ENCODE measurements around the gene PPFIA3.

Gene PPFIA3

GRCh38 chr19:49085020-49085867 is 34.1 kb upstream of the PPFIA3 start, which contains the start of gene SNRNP70:
TSS of gene SNRNP70 (plus strand) at chr19:49085451. CDS start at chr19:49086415, 964 bp downstream.
- 0% methylated on average over 89 of the region's 89 CpGs for WGBS, 2 experiments
- Histone ChIP-seq H3K4me1 (ENCODE audit: control insufficient read depth, insufficient read depth, low read length) (peaks cover 4% of the 10 kb centered on the region), H3K27me3 (ENCODE audit: control insufficient read depth, insufficient read depth, low read length, poor library complexity, severe bottlenecking) (peaks cover 9% of the 10 kb centered on the region), H3K36me3 (ENCODE audit: control insufficient read depth, insufficient read depth, low read length) (peaks cover 27% of the 10 kb centered on the region), H3K27ac (ENCODE audit: insufficient read depth, low read depth, low read length, poor library complexity, severe bottlenecking) (peak within 1 kb of the TSS; percentile 66), H3K9me3 (ENCODE audit: control insufficient read depth, low read length) (no peaks in the 10 kb centered on the region), H3K4me3 (ENCODE audit: insufficient read depth, low read depth, low read length) (peak within 1 kb of the TSS; percentile 62)

- peaks cover 5% of the 10 kb centered on the region for H3K27me3 ChIP-seq (ENCODE audit: control insufficient read depth, insufficient read depth, low read length, poor library complexity, severe bottlenecking)
Measured at GRCh38 chr19:49085868-49086232, 33.5 kb upstream of the PPFIA3 start.

GRCh38 chr19:49086296-49086695 is 33.0 kb upstream of the PPFIA3 start:
- no peaks in the 10 kb centered on the region for H3K9me3 ChIP-seq (ENCODE audit: control insufficient read depth, low read length)
- H3K4me1 ChIP-seq (ENCODE audit: control insufficient read depth, insufficient read depth, low read length): peaks cover 4% of the 10 kb centered on the region
- peak overlapping the region; percentile 62 for H3K4me3 ChIP-seq (ENCODE audit: insufficient read depth, low read depth, low read length)
- 72% methylated on average over 11 of the region's 11 CpGs for WGBS, 2 experiments
- H3K27ac ChIP-seq (ENCODE audit: insufficient read depth, low read depth, low read length, poor library complexity, severe bottlenecking): no peak overlapping the region
- H3K36me3 ChIP-seq (ENCODE audit: control insufficient read depth, insufficient read depth, low read length): peaks cover 37% of the 10 kb centered on the region
- H3K27me3 ChIP-seq (ENCODE audit: control insufficient read depth, insufficient read depth, low read length, poor library complexity, severe bottlenecking): peaks cover 4% of the 10 kb centered on the region

More at GRCh38 chr19:49085868-49086232, 33.5 kb upstream of the PPFIA3 start:
- Histone ChIP-seq H3K36me3 (ENCODE audit: control insufficient read depth, insufficient read depth, low read length) (peaks cover 33% of the 10 kb centered on the region), H3K4me1 (ENCODE audit: control insufficient read depth, insufficient read depth, low read length) (peaks cover 4% of the 10 kb centered on the region), H3K9me3 (ENCODE audit: control insufficient read depth, low read length) (no peaks in the 10 kb centered on the region), H3K4me3 (ENCODE audit: insufficient read depth, low read depth, low read length) (peak overlapping the region; percentile 62), H3K27ac (ENCODE audit: insufficient read depth, low read depth, low read length, poor library complexity, severe bottlenecking) (peak overlapping the region; percentile 66)
- 2 to 3% methylated on average over 14 of the region's 14 CpGs for WGBS, 2 experiments

- Histone ChIP-seq H3K9me3 (ENCODE audit: control insufficient read depth, low read length) (no peaks in the 10 kb centered on the region), H3K4me1 (ENCODE audit: control insufficient read depth, insufficient read depth, low read length) (peaks cover 1% of the 10 kb centered on the region), H3K36me3 (ENCODE audit: control insufficient read depth, insufficient read depth, low read length) (peaks cover 70% of the 10 kb centered on the region), H3K27ac (ENCODE audit: insufficient read depth, low read depth, low read length, poor library complexity, severe bottlenecking) (no peak overlapping the region), H3K4me3 (ENCODE audit: insufficient read depth, low read depth, low read length) (no peak overlapping the region), H3K27me3 (ENCODE audit: control insufficient read depth, insufficient read depth, low read length, poor library complexity, severe bottlenecking) (no peaks in the 10 kb centered on the region)
- 96 to 97% methylated on average over 17 of the region's 17 CpGs for WGBS, 2 experiments
Measured at GRCh38 chr19:49091391-49092038, 27.8 kb upstream of the PPFIA3 start.

GRCh38 chr19:49092686-49093085 is 26.7 kb upstream of the PPFIA3 start:
- Histone ChIP-seq H3K4me3 (ENCODE audit: insufficient read depth, low read depth, low read length) (no peak overlapping the region), H3K27me3 (ENCODE audit: control insufficient read depth, insufficient read depth, low read length, poor library complexity, severe bottlenecking) (no peaks in the 10 kb centered on the region), H3K27ac (ENCODE audit: insufficient read depth, low read depth, low read length, poor library complexity, severe bottlenecking) (no peak overlapping the region), H3K9me3 (ENCODE audit: control insufficient read depth, low read length) (no peaks in the 10 kb centered on the region), H3K4me1 (ENCODE audit: control insufficient read depth, insufficient read depth, low read length) (no peaks in the 10 kb centered on the region), H3K36me3 (ENCODE audit: control insufficient read depth, insufficient read depth, low read length) (peaks cover 62% of the 10 kb centered on the region)
- WGBS, 2 experiments: 98% methylated on average over 6 of the region's 6 CpGs

- no peak overlapping the region for H3K27ac ChIP-seq (ENCODE audit: insufficient read depth, low read depth, low read length, poor library complexity, severe bottlenecking)
- no peaks in the 10 kb centered on the region for H3K27me3 ChIP-seq (ENCODE audit: control insufficient read depth, insufficient read depth, low read length, poor library complexity, severe bottlenecking)
- no peak overlapping the region for H3K4me3 ChIP-seq (ENCODE audit: insufficient read depth, low read depth, low read length)
- peaks cover 65% of the 10 kb centered on the region for H3K36me3 ChIP-seq (ENCODE audit: control insufficient read depth, insufficient read depth, low read length)
- whole genome bisulfite sequencing, 2 experiments: 95% methylated on average over 23 of the region's 23 CpGs
- no peaks in the 10 kb centered on the region for H3K9me3 ChIP-seq (ENCODE audit: control insufficient read depth, low read length)
- no peaks in the 10 kb centered on the region for H3K4me1 ChIP-seq (ENCODE audit: control insufficient read depth, insufficient read depth, low read length)
Measured at GRCh38 chr19:49094505-49095482, 24.6 kb upstream of the PPFIA3 start.

- no peaks in the 10 kb centered on the region for H3K27me3 ChIP-seq (ENCODE audit: control insufficient read depth, insufficient read depth, low read length, poor library complexity, severe bottlenecking)
- H3K4me1 ChIP-seq (ENCODE audit: control insufficient read depth, insufficient read depth, low read length): no peaks in the 10 kb centered on the region
- no peaks in the 10 kb centered on the region for H3K9me3 ChIP-seq (ENCODE audit: control insufficient read depth, low read length)
- H3K4me3 ChIP-seq (ENCODE audit: insufficient read depth, low read depth, low read length): no peak overlapping the region
- peaks cover 62% of the 10 kb centered on the region for H3K36me3 ChIP-seq (ENCODE audit: control insufficient read depth, insufficient read depth, low read length)
- 72 to 81% methylated on average over 8 of the region's 8 CpGs for WGBS, 2 experiments
- H3K27ac ChIP-seq (ENCODE audit: insufficient read depth, low read depth, low read length, poor library complexity, severe bottlenecking): peak overlapping the region; percentile 47
Measured at GRCh38 chr19:49097453-49098288, 21.7 kb upstream of the PPFIA3 start.

GRCh38 chr19:49098795-49099194 is 20.5 kb upstream of the PPFIA3 start:
- H3K4me3 ChIP-seq (ENCODE audit: insufficient read depth, low read depth, low read length): no peak overlapping the region
- no peak overlapping the region for H3K27ac ChIP-seq (ENCODE audit: insufficient read depth, low read depth, low read length, poor library complexity, severe bottlenecking)
- 93 to 96% methylated on average over 4 of the region's 4 CpGs for WGBS, 2 experiments
- no peaks in the 10 kb centered on the region for H3K9me3 ChIP-seq (ENCODE audit: control insufficient read depth, low read length)
- H3K4me1 ChIP-seq (ENCODE audit: control insufficient read depth, insufficient read depth, low read length): no peaks in the 10 kb centered on the region
- H3K36me3 ChIP-seq (ENCODE audit: control insufficient read depth, insufficient read depth, low read length): peaks cover 62% of the 10 kb centered on the region
- H3K27me3 ChIP-seq (ENCODE audit: control insufficient read depth, insufficient read depth, low read length, poor library complexity, severe bottlenecking): no peaks in the 10 kb centered on the region

GRCh38 chr19:49101160-49101559 is 18.2 kb upstream of the PPFIA3 start:
- 90 to 94% methylated on average over 12 of the region's 12 CpGs for WGBS, 2 experiments
- Histone ChIP-seq H3K27me3 (ENCODE audit: control insufficient read depth, insufficient read depth, low read length, poor library complexity, severe bottlenecking) (no peaks in the 10 kb centered on the region), H3K4me1 (ENCODE audit: control insufficient read depth, insufficient read depth, low read length) (no peaks in the 10 kb centered on the region), H3K9me3 (ENCODE audit: control insufficient read depth, low read length) (no peaks in the 10 kb centered on the region), H3K36me3 (ENCODE audit: control insufficient read depth, insufficient read depth, low read length) (peaks cover 69% of the 10 kb centered on the region), H3K27ac (ENCODE audit: insufficient read depth, low read depth, low read length, poor library complexity, severe bottlenecking) (no peak overlapping the region), H3K4me3 (ENCODE audit: insufficient read depth, low read depth, low read length) (no peak overlapping the region)

All from ectodermal cell (in vitro differentiated cells).